Thyroid gland (tissue), 4 donors: Measurements from ENCODE around the gene TOMM40. TPM values are rescaled to one million over a fixed set of nuclear protein-coding genes. Genes with fewer than 3 reads are reported as not detected.
"Not testable (repeated sequence)": the region's sequence is repeated elsewhere in the genome, so short reads cannot be mapped to it uniquely, and the experiment has no call there.

ENCODE experiments used
- DNase-seq, 2 donors: peaks; one replicate each; pipeline ENCODE4 v3.0.0-alpha.2; 2019
- H3K27ac ChIP-seq, 3 donors: fragments of 200-600 bp; sonication (generic); 1 replicate in 2 of 3; 2 replicates in 1 of 3; pipeline ENCODE4 v1.5.1; 2016 to 2019; ENCODE audit warnings: mild to moderate bottlenecking in 1 of 3, moderate library complexity in 1 of 3
- H3K27me3 ChIP-seq: fragments of 200-600 bp; sonication (generic); one replicate; pipeline ENCODE4 v1.5.1; 2019
- H3K36me3 ChIP-seq, 2 donors: fragments of 200-600 bp; sonication (generic); one replicate each; pipeline ENCODE4 v1.5.1; 2016 to 2019
- H3K4me1 ChIP-seq, 2 donors: fragments of 200-600 bp; sonication (generic); one replicate each; pipeline ENCODE4 v1.5.1; 2017 to 2019
- H3K4me3 ChIP-seq, 3 donors: fragments of 200-600 bp; sonication (generic); replicated peaks in 1 of 3; 1 replicate in 2 of 3; 2 replicates in 1 of 3; pipeline ENCODE4 v1.5.1; 2016; ENCODE audit warnings: mild to moderate bottlenecking in 1 of 3
- H3K9me3 ChIP-seq: fragments of 200-600 bp; sonication (generic); one replicate; pipeline ENCODE4 v1.5.1; 2017
- CTCF ChIP-seq, 6 experiments: fragments of 200-600 bp in 3 of 6; fragments of 450-650 bp in 3 of 6; sonication (generic) in 3 of 6; IDR thresholded peaks; one replicate each; pipeline ENCODE4 v1.5.1; 2016 to 2019; ENCODE audit warnings: antibody characterized with exemption in 6 of 6, mild to moderate bottlenecking in 2 of 6, inconsistent platforms in 1 of 6, moderate library complexity in 1 of 6
- POLR2A ChIP-seq, 2 donors: fragments of 450-650 bp; IDR thresholded peaks; one replicate each; pipeline ENCODE4 v1.6.1; 2017; ENCODE audit warnings: antibody characterized with exemption in 2 of 2, mild to moderate bottlenecking in 2 of 2, moderate library complexity in 1 of 2
- WGBS, 2 donors: methylation state at CpG; one replicate each; pipeline ENCODE4 v1.1.5; 2017; 5-methylcytosine and 5-hydroxymethylcytosine counted together
- intact Hi-C: fragments of 100-400 bp; cut with DNase I; formaldehyde crosslinking; loops from one replicate; pipeline ENCODE4 v1.15.1; 2023
- total RNA-seq, 4 donors: library from RNA; depleted of rRNA; stranded (reverse); fragments of >200 nt; gene quantifications; one replicate each; pipeline ENCODE4 v1.2.3, GENCODE V29; 2016

The TOMM40 gene
- total RNA-seq, 4 donors from 2014 or later: 40.2 to 82.8 (median 58.3) TPM

GRCh38 chr19:44908836-44909261 is 17.8 kb downstream of the TOMM40 start:
- Histone ChIP-seq H3K9me3 (no peaks in the 10 kb centered on the region), H3K4me1 (peaks cover 0 to 15% of the 10 kb centered on the region in 2 donors), H3K27me3 (peaks cover 4% of the 10 kb centered on the region), H3K4me3 (no peak overlapping the region), H3K27ac (no peak overlapping the region), H3K36me3 (no peaks in the 10 kb centered on the region)
- WGBS, 2 donors: 95 to 97% methylated on average over 26 to 37 of the region's 44 CpGs
- intact Hi-C loops: no loop called here
- TF ChIP-seq POLR2A (IDR thresholded peaks at IDR 0.05): no peak
- no peak for TF ChIP-seq CTCF (IDR thresholded peaks at IDR 0.05)
- DNase-seq: no peak

- peaks cover 0 to 21% of the 10 kb centered on the region in 2 donors for H3K4me1 ChIP-seq
- H3K36me3 ChIP-seq: no peaks in the 10 kb centered on the region
- no peak overlapping the region for H3K27ac ChIP-seq
- no peak overlapping the region for H3K4me3 ChIP-seq
- DNase-seq: no peak
- intact Hi-C loops: no loop called here
- H3K9me3 ChIP-seq: no peaks in the 10 kb centered on the region
- WGBS, 2 donors: 88% methylated on average over 5 of the region's 5 CpGs
- TF ChIP-seq CTCF (IDR thresholded peaks at IDR 0.05) (no peak), POLR2A (IDR thresholded peaks at IDR 0.05) (no peak)
- H3K27me3 ChIP-seq: peaks cover 4% of the 10 kb centered on the region
These were observed 18.7 kb downstream of the TOMM40 start for GRCh38 chr19:44909775-44910174.

- peaks cover 0 to 16% of the 10 kb centered on the region in 2 donors for H3K4me1 ChIP-seq
- H3K27ac ChIP-seq, H3K9me3 ChIP-seq, intact Hi-C loops, H3K4me3 ChIP-seq, H3K27me3 ChIP-seq, H3K36me3 ChIP-seq, DNase-seq: not testable (repeated sequence)
- 86 to 90% methylated on average over 6 of the region's 6 CpGs for WGBS, 2 donors
These were observed 20.8 kb downstream of the TOMM40 start for GRCh38 chr19:44911896-44912295.

- no peak for DNase-seq
- TF ChIP-seq CTCF (IDR thresholded peaks at IDR 0.05) (no peak), POLR2A (IDR thresholded peaks at IDR 0.05) (no peak)
- intact Hi-C loops: no loop called here
- 23 to 36% methylated on average over 6 of the region's 6 CpGs for WGBS, 2 donors
- no peaks in the 10 kb centered on the region for H3K9me3 ChIP-seq
- H3K4me3 ChIP-seq: no peak overlapping the region
- H3K36me3 ChIP-seq: no peaks in the 10 kb centered on the region
- H3K27ac ChIP-seq: no peak overlapping the region
- no peaks in the 10 kb centered on the region for H3K27me3 ChIP-seq
- H3K4me1 ChIP-seq: peaks cover 0 to 16% of the 10 kb centered on the region in 2 donors
These were observed 21.8 kb downstream of the TOMM40 start for GRCh38 chr19:44912854-44913253.

- H3K4me3 ChIP-seq, H3K9me3 ChIP-seq, H3K36me3 ChIP-seq, H3K27me3 ChIP-seq, H3K27ac ChIP-seq, DNase-seq, intact Hi-C loops: not testable (repeated sequence)
- WGBS, 2 donors: 55 to 58% methylated on average over 23 of the region's 23 CpGs
- peaks cover 0 to 16% of the 10 kb centered on the region in 2 donors for H3K4me1 ChIP-seq
These were observed 22.7 kb downstream of the TOMM40 start for GRCh38 chr19:44913512-44914432.

- H3K36me3 ChIP-seq, H3K9me3 ChIP-seq, intact Hi-C loops, H3K27me3 ChIP-seq: not testable (repeated sequence)
- 9% methylated on average over 23 to 28 of the region's 28 CpGs for WGBS, 2 donors
- peak; percentile 79 to 83 for DNase-seq
- Histone ChIP-seq H3K27ac (peak within 1 kb of the TSS in 2 of 3 donors; percentile 15 to 25), H3K4me1 (peaks cover 0 to 16% of the 10 kb centered on the region in 2 donors), H3K4me3 (peak within 1 kb of the TSS in 1 of 3 donors; percentile 19)
These were observed 23.6 kb downstream of the TOMM40 start, which contains the start of gene APOC1 for GRCh38 chr19:44914433-44915206. APOC1 (plus strand) TSS chr19:44914608; CDS start chr19:44914892, 284 bp downstream.
